Fibroblast of pulmonary artery (primary cell): ENCODE measurements around the gene MTHFR.
A peak's percentile ranks its signal among the peaks of the same experiment; 100 is the strongest.

Experiments used
- DNase-seq: peaks from one replicate; pipeline ENCODE4 v3.0.0-alpha.2; 2010; ENCODE audit warnings: low read depth
- H3K4me3 ChIP-seq: replicated peaks from 2 replicates; pipeline ENCODE4 v1.5.1; 2011; ENCODE audit warnings: low read depth, mild to moderate bottlenecking, control low read depth, low read length, moderate library complexity
- CTCF ChIP-seq: IDR thresholded peaks from 2 replicates; pipeline ENCODE4 v1.5.1; 2011; ENCODE audit warnings: mild to moderate bottlenecking, control low read depth, low read length, inconsistent platforms; ENCODE audit errors: missing control alignments

Gene MTHFR

GRCh38 chr1:11831945-11832725 is 26.4 kb upstream of the MTHFR start:
- no peak for DNase-seq
- no peak for TF ChIP-seq CTCF
- H3K4me3 ChIP-seq, result no peak overlapping the region

- H3K4me3 ChIP-seq, result no peak overlapping the region
- no peak for DNase-seq
- no peak for TF ChIP-seq CTCF
These were observed 22.7 kb upstream of the MTHFR start for GRCh38 chr1:11828511-11828910.

- DNase-seq, result no peak
- no peak for TF ChIP-seq CTCF
- H3K4me3 ChIP-seq, result no peak overlapping the region
These were observed 21.2 kb upstream of the MTHFR start for GRCh38 chr1:11826946-11827345.

GRCh38 chr1:11825131-11825530 is 19.4 kb upstream of the MTHFR start:
- H3K4me3 ChIP-seq, result no peak overlapping the region
- TF ChIP-seq CTCF, result no peak
- DNase-seq, result no peak

GRCh38 chr1:11823366-11824137 is 17.8 kb upstream of the MTHFR start:
- H3K4me3 ChIP-seq, result no peak overlapping the region
- no peak for TF ChIP-seq CTCF
- no peak for DNase-seq

GRCh38 chr1:11822091-11822490 is 16.3 kb upstream of the MTHFR start:
- peak; percentile 56 for DNase-seq
- no peak overlapping the region for H3K4me3 ChIP-seq
- TF ChIP-seq CTCF, result no peak
